Activated CD8-positive, alpha-beta T cell treated with anti-CD3 and anti-CD28 coated beads, Interleukin-2, amount 10 ng/mL, durations not matched to agents 7 days and 5 days (primary cell): ENCODE results near the gene CAMKK1. TPM values are rescaled to one million over a fixed set of nuclear protein-coding genes. Genes with fewer than 3 reads are reported as not detected.
A peak's percentile ranks its signal among the peaks of the same experiment; 100 is the strongest.

ENCODE experiments used
- ATAC-seq: fragments of 150-1000 bp; cut with Tn5 transposase; one replicate; pipeline ENCODE4 v1.10.0; 2021; ENCODE audit warnings: moderate library complexity
- CTCF ChIA-PET: fragments of 350-600 bp; sonication (Branson Sonifier 250); formaldehyde crosslinking; loops from one replicate; lab custom pipeline; 2021; ENCODE audit warnings: antibody characterized with exemption; lab: Charles Lee
- POLR2A ChIA-PET: fragments of 350-600 bp; sonication (Branson Sonifier 250); formaldehyde crosslinking; loops from one replicate; lab custom pipeline; 2021; ENCODE audit warnings: antibody characterized with exemption; lab: Charles Lee
- DNase-seq: peaks from one replicate; pipeline ENCODE4 v3.0.0-alpha.2; 2020
- H3K27ac Mint-ChIP-seq: one replicate; pipeline ENCODE4 v1.8.0; 2021; ENCODE audit warnings: mild to moderate bottlenecking, mixed read lengths
- H3K27me3 Mint-ChIP-seq: one replicate; pipeline ENCODE4 v1.8.0; 2021; ENCODE audit warnings: low read depth, mixed read lengths
- H3K36me3 Mint-ChIP-seq: one replicate; pipeline ENCODE4 v1.8.0; 2021; ENCODE audit warnings: low read depth, mixed read lengths
- H3K4me1 Mint-ChIP-seq: one replicate; pipeline ENCODE4 v1.8.0; 2021; ENCODE audit warnings: low read depth, mixed read lengths
- H3K4me3 Mint-ChIP-seq: one replicate; pipeline ENCODE4 v1.8.0; 2021; ENCODE audit warnings: mild to moderate bottlenecking, mixed read lengths
- H3K9me3 Mint-ChIP-seq: one replicate; pipeline ENCODE4 v1.8.0; 2022; ENCODE audit warnings: mixed read lengths; ENCODE audit not compliant: insufficient read depth
- total RNA-seq, 2 experiments: library from RNA; stranded (reverse); gene quantifications; one replicate each; pipeline ENCODE4 v1.2.3, GENCODE V29; 2021

The CAMKK1 gene
- total RNA-seq, 2 experiments from 2014 or later, result 3.3 to 4.0 TPM

DNA sequence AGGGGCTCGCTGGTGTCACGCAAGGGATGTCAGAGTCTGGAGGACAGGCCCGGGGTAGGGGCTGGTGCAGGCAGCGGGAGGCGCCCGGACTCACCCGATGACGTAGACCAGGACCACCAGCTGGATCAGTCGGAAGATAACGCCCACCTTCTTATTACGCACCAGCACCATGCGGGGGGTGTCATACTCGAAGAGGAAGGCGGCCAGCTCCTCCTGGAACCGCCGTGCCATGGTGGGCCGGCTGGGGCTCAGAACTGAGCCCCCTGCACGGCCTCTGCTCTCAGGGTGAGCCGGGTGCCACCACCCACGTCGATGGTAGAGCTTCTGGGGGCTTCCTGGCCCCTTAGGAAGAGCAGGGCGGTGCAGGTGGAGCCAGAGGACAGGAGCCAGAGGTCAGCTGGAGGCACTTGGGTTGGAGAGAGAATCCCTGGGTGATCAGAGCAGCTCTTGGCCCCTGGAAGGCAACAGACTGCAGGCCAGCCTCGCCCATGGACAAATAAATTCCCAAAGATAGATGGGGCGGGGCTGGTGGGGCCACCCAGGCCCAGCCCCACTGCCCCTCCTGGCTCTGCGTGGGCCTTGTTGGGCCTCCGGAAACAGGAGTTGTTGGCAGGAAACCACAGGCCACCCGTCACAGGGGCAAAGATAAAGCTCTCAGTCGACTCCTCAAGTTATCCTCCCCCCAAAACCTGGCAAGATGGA, 23.3 kb upstream of the CAMKK1 start, which contains the start of gene P2RX1:
TSS of gene P2RX1 (minus strand) at position 471 of the 702 bp plus-strand sequence. CDS start at position 231, 240 bp downstream.
- CTCF ChIA-PET, result interaction anchor here (0.9 to 5.7 kb wide), 11 partner anchors 49 to 284 kb away, joined by 3 to 69 read pairs (median 5); partner anchors contain the start of gene NCBP3
- POLR2A ChIA-PET, result interaction anchor here (0.7 to 1.5 kb wide), 5 partner anchors 16 to 227 kb away, joined by 3 to 5 read pairs (median 3); partner anchors contain the start of gene CYB5D2
- Mint-ChIP-seq H3K4me1 (peaks cover 60% of the 10 kb centered on the region), H3K4me3 (peak within 1 kb of the TSS; percentile 51), H3K9me3 (no peaks in the 10 kb centered on the region), H3K27ac (peak within 1 kb of the TSS; percentile 82), H3K27me3 (no peaks in the 10 kb centered on the region), H3K36me3 (no peaks in the 10 kb centered on the region)
- peak; percentile 46 for ATAC-seq
- peak; percentile 70 for DNase-seq

DNA sequence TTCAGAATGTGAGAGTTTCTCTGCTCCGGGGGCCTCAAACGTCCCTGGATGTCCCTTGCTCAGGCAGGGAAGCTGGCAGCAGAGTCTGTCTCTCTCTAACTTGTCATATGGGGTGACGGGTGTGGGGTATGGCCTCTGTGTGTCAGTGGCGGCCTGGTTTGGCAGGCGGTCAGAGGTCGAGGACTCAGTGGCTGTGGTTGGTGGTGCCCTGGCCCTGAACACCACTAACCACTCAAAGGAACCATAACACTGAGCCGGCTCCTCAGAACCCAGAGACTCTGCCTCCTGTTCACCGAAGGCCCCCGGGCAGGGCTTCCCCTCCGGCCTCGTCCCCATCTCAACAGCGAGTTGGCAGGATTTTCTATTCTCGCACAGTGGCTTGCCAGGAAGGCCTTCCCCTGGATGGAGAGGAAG, 22.7 kb upstream of the CAMKK1 start:
- ChIA-PET POLR2A (interaction anchor here (0.7 to 1.5 kb wide), 4 partner anchors 19 to 228 kb away, joined by 3 to 5 read pairs (median 4); partner anchors contain the start of gene CYB5D2), CTCF (interaction anchor here (0.8 to 5.7 kb wide), 8 partner anchors 50 to 178 kb away, joined by 3 to 69 read pairs (median 10); partner anchors contain the start of genes ATP2A3 and NCBP3)
- Mint-ChIP-seq H3K4me1 (peaks cover 65% of the 10 kb centered on the region), H3K4me3 (peak overlapping the region; percentile 51), H3K27me3 (no peaks in the 10 kb centered on the region), H3K9me3 (no peaks in the 10 kb centered on the region), H3K27ac (peak overlapping the region; percentile 82), H3K36me3 (no peaks in the 10 kb centered on the region)
- no peak for ATAC-seq
- no peak for DNase-seq

DNA sequence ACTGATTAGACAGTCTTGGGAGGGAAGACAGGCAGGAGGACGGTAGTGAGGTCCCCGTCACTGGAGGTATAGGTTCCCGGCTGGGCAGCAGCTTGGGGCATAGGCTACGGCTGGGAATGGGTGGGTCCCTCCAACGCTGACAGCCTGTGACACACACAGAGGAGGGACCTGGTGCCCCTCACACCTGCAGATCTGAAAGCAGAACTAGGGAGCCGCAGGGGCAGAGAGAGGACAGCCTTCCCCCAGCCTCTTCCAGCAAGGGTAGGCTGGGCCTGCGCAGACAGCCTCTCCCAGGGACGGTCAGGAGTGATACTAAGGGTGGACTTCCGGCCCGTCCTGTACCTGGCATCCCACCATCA, 21.4 kb upstream of the CAMKK1 start:
- DNase-seq (no peak), ATAC-seq (no peak)
- Mint-ChIP-seq H3K4me1 (peaks cover 70% of the 10 kb centered on the region), H3K9me3 (no peaks in the 10 kb centered on the region), H3K4me3 (no peak overlapping the region), H3K27me3 (no peaks in the 10 kb centered on the region), H3K27ac (peak overlapping the region; percentile 82), H3K36me3 (no peaks in the 10 kb centered on the region)
- POLR2A ChIA-PET, result interaction anchor here (0.8 to 1.0 kb wide), 2 partner anchors 46 to 229 kb away, joined by 3 to 4 read pairs; partner anchors contain the start of genes CYB5D2 and ZZEF1
- CTCF ChIA-PET, result interaction anchor here (0.6 to 5.7 kb wide), 49 partner anchors 8 to 262 kb away, joined by 3 to 69 read pairs (median 5); partner anchors contain the start of genes ATP2A3, CAMKK1, CYB5D2 and NCBP3

DNA sequence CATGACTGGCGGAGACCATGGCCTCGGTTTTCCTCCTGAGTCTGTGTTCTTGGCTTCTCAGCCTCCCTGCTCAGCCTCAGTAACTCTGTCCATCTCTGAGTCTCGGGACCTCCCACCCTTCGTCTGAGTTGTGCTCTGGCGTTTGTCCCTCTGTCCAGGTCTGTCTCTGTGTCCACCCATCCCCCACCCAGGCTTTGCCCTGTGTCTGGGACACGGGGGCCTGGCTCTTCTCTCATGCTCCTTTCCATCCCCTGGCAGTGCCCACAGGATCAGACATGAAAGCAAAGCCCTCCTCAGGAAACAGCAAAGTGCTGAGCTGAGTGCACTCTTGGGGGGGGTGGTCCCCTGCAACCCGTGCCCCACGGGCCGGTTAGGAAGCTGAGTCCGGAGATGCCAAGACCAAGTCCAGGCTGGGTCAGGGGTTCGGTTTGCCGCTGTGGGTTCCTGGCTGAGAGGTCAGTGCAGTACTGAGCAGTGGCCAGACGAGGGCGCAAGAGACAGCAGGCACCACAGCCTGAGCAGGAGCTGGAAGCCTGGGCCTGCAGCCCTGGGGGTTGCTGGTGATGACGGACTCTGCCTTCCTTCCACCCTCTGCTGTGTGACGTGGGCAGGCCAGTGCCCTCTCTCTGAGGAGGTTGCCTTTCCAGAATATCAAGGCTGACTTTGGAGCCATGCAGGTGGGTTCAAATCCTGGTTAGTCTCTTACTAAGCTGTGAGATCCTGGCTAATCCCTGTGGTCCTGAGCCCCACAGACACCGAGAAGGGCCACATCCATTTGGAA, 20.9 kb upstream of the CAMKK1 start:
- Mint-ChIP-seq H3K27me3 (no peaks in the 10 kb centered on the region), H3K36me3 (no peaks in the 10 kb centered on the region), H3K27ac (peak overlapping the region; percentile 78), H3K4me3 (no peak overlapping the region), H3K4me1 (peaks cover 70% of the 10 kb centered on the region), H3K9me3 (no peaks in the 10 kb centered on the region)
- peak; percentile 88 for DNase-seq
- ChIA-PET CTCF (interaction anchor here (0.6 to 5.7 kb wide), 55 partner anchors 9 to 262 kb away, joined by 3 to 69 read pairs (median 5); partner anchors contain the start of genes ATP2A3, CAMKK1, CYB5D2 and NCBP3), POLR2A (interaction anchor here (0.8 to 1.0 kb wide), 2 partner anchors 46 to 230 kb away, joined by 3 to 4 read pairs; partner anchors contain the start of genes CYB5D2 and ZZEF1)
- ATAC-seq, result peak; percentile 59

DNA sequence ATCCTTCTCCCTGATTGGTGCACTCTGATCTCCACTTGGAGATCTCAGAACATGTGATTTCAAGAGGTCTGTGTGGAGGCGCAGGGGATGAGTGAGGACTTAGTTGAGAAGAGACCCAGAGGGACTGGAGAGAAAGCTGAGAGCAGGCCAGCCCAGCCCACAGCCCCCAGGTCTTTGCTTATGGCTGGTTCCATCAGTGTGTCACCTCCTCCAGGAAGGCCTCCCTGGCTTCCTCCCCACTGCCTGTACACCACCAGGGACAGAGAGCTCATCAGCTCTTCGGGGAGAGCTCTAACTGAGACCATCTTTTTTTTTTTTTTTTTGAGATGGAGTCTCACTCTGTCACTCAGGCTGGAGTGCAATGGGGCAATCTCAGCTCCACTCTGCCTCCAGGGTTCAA, 20.0 kb upstream of the CAMKK1 start:
- Mint-ChIP-seq H3K4me3 (no peak overlapping the region), H3K27ac (no peak overlapping the region)
- no peak for ATAC-seq

DNA sequence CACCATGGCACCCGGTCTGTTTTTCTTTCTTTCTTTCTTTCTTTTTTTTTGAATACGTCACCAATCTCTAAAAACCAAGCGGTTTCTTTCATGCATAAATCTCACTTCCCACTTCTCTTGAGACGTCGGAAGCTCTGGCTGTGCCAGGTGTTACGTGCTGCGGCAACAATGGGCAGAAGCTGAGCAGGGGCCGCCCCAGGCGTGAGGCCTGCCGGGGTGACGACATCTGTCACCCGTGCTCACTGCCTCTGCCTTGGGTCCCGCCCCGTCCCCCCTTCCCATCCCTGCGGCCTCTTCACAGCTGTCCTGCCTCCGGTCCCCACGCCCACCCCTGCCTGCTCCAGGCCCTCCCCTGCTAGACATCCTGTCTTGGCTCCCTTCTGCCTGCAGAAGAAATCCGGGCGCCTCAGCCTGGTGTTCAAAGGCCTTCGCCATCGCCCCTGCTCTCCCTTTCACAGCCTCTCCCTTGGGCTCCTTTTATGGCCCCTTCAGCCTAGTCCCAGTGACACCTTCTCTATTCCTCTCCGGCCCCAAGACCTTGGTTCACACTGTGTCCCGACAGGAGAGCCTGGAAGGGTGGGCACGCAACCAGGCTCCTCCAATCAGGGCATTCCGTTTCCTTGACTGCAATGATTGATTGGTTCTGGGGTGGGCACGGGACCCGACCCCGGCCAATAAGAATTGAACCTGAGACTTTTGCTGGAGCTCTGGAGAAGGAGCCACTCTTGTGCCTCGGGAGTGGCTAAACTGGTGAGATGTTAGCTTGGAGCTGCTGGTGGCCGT, 18.6 kb upstream of the CAMKK1 start:
- Mint-ChIP-seq H3K4me1 (peaks cover 53% of the 10 kb centered on the region), H3K27ac (peak overlapping the region; percentile 95), H3K27me3 (no peaks in the 10 kb centered on the region), H3K4me3 (peak overlapping the region; percentile 73), H3K36me3 (no peaks in the 10 kb centered on the region), H3K9me3 (no peaks in the 10 kb centered on the region)
- ATAC-seq (peak; percentile 87), DNase-seq (peak; percentile 88)
- CTCF ChIA-PET, result interaction anchor here (0.6 to 4.0 kb wide), 8 partner anchors 17 to 174 kb away, joined by 3 to 21 read pairs (median 5); partner anchors contain the start of genes ATP2A3 and NCBP3
- POLR2A ChIA-PET, result interaction anchor here (0.7 to 1.4 kb wide), 3 partner anchors 25 to 232 kb away, joined by 3 to 5 read pairs (median 4); no protein-coding TSS in a partner anchor

More for the DNA sequence above, 20.0 kb upstream of the CAMKK1 start:
- peaks cover 65% of the 10 kb centered on the region for H3K4me1 Mint-ChIP-seq
- H3K36me3 Mint-ChIP-seq, result no peaks in the 10 kb centered on the region
- no peaks in the 10 kb centered on the region for H3K9me3 Mint-ChIP-seq
- CTCF ChIA-PET, result interaction anchor here (0.8 to 5.7 kb wide), 23 partner anchors 10 to 189 kb away, joined by 3 to 69 read pairs (median 9); partner anchors contain the start of genes ATP2A3, CAMKK1 and NCBP3
- no peaks in the 10 kb centered on the region for H3K27me3 Mint-ChIP-seq
- DNase-seq, result no peak
- POLR2A ChIA-PET, result no interaction called here

DNA sequence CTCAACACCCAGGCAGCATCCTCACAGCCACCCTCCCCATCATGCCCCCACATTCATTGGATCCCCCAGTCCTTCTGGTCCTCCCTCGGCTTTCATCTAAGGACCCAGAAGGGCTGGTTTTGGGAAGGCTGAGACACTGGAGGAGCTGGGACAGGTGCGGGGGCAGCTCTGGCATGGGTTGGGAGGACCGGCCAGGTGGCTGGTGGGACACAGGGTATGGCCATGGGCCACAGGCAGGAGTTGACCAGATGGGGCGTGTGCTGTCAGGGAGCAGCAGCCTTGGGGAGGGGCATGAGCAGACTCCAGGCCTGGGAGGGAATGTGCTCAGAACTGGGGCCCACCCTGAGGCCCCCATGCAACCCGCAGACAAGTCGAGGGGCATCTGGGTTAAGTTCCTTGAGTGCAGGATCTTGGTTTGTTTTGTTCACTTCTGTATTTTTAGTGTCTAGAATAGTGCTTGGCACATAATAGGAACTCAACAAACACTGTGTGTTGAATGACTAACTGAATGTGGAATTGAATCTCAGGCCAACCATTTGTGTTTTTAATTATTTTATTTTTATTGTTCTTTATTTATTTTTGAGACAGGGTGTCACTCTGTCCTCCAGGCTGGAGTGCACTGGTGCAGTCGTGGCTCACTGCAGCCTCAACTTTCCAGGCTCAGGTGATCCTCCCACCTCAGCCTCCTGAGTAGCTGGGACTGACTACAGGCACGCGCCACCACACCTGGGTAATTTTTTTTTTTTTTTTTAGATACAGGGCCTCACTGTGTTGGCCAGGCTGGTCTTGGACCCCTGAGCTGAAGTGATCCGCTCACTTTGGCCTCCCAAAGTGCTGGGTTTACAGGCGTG, 17.8 kb upstream of the CAMKK1 start:
- no peaks in the 10 kb centered on the region for H3K27me3 Mint-ChIP-seq
- ATAC-seq, result no peak
- peak overlapping the region; percentile 73 for H3K4me3 Mint-ChIP-seq
- no peak for DNase-seq
- H3K9me3 Mint-ChIP-seq, result no peaks in the 10 kb centered on the region
- peaks cover 45% of the 10 kb centered on the region for H3K4me1 Mint-ChIP-seq
- POLR2A ChIA-PET, result interaction anchor here (0.7 to 1.4 kb wide), 3 partner anchors 25 to 233 kb away, joined by 3 to 5 read pairs (median 4); no protein-coding TSS in a partner anchor
- no peaks in the 10 kb centered on the region for H3K36me3 Mint-ChIP-seq
- H3K27ac Mint-ChIP-seq, result peak overlapping the region; percentile 95
- CTCF ChIA-PET, result interaction anchor here (0.9 to 4.0 kb wide), 4 partner anchors 46 to 107 kb away, joined by 3 to 19 read pairs (median 4); partner anchors contain the start of gene NCBP3

DNA sequence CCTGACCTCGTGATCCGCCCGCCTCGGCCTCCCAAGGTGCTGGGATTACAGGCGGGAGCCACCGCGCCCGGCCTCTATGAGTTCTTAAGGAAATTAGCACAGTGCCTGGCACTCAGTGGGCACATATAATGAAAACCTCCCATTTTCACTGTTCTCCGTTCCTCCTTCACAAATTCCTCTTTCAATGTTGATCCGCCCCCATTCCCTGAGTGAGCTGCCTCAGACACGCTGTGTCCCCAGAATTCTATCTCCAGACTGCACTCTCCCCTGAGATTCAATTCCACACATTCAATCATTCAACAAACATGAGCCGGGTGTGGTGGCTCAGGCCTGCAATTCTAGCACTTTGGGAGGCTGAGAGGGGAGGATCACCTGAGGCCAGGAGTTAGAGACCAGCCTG, 16.4 kb upstream of the CAMKK1 start:
- Mint-ChIP-seq H3K9me3 (no peaks in the 10 kb centered on the region), H3K27ac (no peak overlapping the region), H3K4me3 (no peak overlapping the region), H3K36me3 (no peaks in the 10 kb centered on the region), H3K4me1 (peaks cover 32% of the 10 kb centered on the region), H3K27me3 (no peaks in the 10 kb centered on the region)
- no peak for ATAC-seq
- CTCF ChIA-PET, result no interaction called here
- DNase-seq, result no peak
- POLR2A ChIA-PET, result no interaction called here

DNA sequence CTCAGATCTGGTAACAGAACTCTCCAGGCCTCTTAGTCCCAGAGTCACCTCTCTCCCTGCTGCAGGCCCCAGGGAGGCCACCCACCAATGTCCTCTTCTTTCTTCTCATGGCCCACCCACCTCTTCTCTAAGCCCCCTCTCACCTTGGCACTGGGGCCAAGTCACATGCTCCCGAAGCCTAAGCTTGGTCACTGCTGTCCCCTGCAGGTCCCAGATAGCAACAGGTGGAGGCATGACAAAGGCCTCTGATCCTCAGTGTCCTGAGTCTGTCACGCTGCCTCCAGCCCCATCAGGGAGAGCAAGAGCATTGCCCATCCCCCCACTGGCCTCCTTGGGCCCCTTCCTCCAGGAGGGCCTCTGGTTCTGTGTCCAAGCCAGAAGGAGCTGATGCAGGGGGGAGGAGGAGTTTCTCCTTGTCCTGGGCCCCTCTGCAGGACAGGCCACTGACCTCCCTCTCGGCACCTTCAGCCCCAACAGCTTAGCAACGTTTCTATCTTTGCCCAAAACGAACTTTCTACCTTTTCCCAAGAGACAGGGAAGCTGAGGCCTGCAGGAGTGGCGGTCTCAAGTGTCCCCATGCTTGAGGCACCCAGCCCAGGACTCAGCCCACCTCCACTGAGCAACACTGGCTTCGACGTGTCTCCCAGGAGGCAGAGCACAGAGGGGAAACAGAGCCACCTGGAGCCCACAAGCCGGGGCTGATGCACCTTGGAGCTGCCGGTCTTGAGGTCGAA, 14.8 kb upstream of the CAMKK1 start:
- H3K9me3 Mint-ChIP-seq, result no peaks in the 10 kb centered on the region
- ChIA-PET POLR2A (interaction anchor here (0.6 kb wide), 1 partner anchor 1057 kb away, joined by 4 read pairs; no protein-coding TSS in a partner anchor), CTCF (interaction anchor here (0.7 to 3.3 kb wide), 9 partner anchors 14 to 170 kb away, joined by 3 to 10 read pairs (median 4); partner anchors contain the start of gene NCBP3)
- ATAC-seq (no peak), DNase-seq (no peak)
- H3K4me3 Mint-ChIP-seq, result no peak overlapping the region
- H3K27ac Mint-ChIP-seq, result no peak overlapping the region
- H3K4me1 Mint-ChIP-seq, result peaks cover 21% of the 10 kb centered on the region
- no peaks in the 10 kb centered on the region for H3K36me3 Mint-ChIP-seq
- no peaks in the 10 kb centered on the region for H3K27me3 Mint-ChIP-seq
